Ramos (cell line): ENCODE results near the gene NEK6.
"Not testable (repeated sequence)": the region's sequence is repeated elsewhere in the genome, so short reads cannot be mapped to it uniquely, and the experiment has no call there.

Source experiments
- in situ Hi-C: fragments of 300-500 bp; cut with MboI; formaldehyde crosslinking; loops from one replicate; pipeline ENCODE4 v1.14.3; 2022; ENCODE audit warnings: low sequenced_read_pairs; ENCODE audit not compliant: unreplicated experiment

The NEK6 gene

DNA sequence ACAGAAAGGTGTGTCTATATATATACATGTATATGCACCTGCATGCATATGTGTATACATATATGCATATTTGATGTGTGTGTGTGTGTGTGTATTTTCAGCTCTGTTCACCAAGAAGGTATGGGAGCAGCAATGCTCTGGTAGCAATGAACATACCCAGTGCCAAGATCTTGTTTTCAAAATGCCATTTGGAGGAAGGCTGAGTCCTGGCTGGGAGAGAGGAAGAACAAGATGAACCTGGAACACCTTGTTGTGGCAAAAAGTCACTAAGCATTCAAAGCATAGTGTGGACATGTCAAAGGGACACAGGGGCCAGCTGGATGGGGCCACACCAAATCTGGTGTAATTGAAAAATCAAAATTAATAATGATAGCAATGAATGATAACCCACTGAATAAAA lies 31.8 kb upstream of the NEK6 start:
- in situ Hi-C loops: no loop called here

DNA sequence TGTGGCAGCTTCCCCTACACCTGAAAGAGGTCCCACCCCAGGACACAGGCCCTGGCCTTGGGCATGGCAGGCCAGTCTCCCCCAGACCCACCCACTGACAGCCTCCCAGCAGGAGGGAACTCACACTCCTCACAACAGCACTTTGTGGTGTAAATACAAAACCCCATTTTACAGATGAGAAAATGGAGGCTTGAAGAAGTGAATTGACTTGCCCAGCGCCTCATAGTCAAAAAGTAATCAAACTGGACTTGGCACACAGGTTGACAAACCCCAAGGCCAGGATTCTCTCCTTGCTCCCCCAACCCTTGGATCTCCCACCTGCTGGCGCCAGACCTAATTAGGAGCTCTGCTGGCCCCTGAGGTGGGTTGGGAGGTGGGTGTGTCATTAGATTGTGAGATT lies 29.2 kb upstream of the NEK6 start:
- in situ Hi-C loops: no loop called here

DNA sequence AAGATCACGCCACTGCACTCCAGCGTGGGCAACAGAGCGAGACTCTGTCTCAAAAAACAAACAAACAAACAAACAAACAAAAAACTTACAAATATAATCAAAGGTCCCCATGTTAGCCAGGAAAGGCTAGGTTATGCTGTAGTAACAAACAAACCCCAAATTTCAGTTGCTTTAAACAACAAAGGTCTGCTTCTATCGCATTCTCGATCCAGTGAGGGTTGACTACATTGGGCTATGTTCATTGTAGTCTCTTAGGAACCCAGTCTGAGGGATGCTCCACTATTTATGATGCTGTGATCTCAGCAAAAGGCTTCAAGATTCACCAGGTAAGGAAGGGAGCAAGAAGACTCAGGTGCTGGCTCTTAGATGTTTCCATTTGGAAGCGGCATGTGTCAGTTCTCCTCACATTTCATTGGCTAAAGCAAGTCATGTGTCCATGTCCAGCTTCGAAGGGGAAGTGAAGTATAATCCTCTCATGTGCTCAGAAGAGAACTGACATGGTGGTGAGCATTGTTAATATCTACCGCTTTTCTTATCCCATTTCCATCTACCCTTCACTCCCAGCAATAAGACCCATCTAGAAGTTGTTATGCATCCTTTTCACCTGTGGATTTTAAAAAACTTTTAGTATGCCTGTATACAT lies 26.5 kb upstream of the NEK6 start:
- in situ Hi-C loops: no loop called here

GRCh38 chr9:124238546-124239140 lies 19.1 kb upstream of the NEK6 start:
- in situ Hi-C loops: no loop called here

- in situ Hi-C loops: no loop called here
Observed at GRCh38 chr9:124239249-124240073, 18.3 kb upstream of the NEK6 start.

GRCh38 chr9:124242331-124243194 lies 15.2 kb upstream of the NEK6 start:
- in situ Hi-C loops: no loop called here

DNA sequence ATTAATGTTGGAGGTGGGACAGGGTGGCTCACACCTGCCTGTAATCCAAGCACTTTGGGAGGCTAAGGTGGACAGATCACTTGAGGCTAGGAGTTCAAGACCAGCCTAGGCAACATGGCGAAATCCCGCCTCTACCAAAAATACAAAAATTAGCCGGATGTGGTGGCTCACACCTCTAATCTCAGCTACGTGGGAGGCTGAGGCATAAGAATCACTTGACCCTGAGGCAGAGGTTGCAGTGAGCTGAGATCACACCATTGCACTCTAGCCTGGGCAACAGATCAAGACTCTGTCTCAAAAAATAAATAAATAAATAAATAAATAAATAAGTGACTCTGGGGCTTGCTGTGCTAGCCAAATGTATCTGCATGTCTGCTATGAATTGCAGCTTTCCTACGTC lies 10.4 kb upstream of the NEK6 start:
- in situ Hi-C loops: not testable (repeated sequence)

- in situ Hi-C loops: no loop called here
Observed at GRCh38 chr9:124248066-124248465, 9.7 kb upstream of the NEK6 start.

- in situ Hi-C loops: no loop called here
Observed at GRCh38 chr9:124248960-124249359, 8.8 kb upstream of the NEK6 start.

DNA sequence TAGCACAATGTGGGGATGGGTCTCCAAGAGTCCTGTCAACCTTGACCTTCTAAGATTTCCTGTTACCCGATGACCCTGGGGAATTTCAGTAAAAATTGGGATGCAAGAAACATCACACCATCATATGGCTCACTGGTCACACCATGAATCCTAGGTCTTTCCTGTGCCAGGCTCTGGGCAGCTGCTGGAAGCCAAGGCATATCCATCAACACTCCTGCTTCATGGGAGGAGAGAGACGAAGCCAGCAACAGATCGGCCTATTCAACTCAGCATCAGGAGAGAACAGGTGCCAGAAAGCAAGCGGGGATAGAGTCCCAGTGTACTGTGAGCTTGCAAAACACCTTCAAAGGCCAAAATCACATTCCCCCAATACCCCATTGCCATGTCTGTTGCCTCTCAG lies 6.5 kb upstream of the NEK6 start:
- in situ Hi-C loops: no loop called here

DNA sequence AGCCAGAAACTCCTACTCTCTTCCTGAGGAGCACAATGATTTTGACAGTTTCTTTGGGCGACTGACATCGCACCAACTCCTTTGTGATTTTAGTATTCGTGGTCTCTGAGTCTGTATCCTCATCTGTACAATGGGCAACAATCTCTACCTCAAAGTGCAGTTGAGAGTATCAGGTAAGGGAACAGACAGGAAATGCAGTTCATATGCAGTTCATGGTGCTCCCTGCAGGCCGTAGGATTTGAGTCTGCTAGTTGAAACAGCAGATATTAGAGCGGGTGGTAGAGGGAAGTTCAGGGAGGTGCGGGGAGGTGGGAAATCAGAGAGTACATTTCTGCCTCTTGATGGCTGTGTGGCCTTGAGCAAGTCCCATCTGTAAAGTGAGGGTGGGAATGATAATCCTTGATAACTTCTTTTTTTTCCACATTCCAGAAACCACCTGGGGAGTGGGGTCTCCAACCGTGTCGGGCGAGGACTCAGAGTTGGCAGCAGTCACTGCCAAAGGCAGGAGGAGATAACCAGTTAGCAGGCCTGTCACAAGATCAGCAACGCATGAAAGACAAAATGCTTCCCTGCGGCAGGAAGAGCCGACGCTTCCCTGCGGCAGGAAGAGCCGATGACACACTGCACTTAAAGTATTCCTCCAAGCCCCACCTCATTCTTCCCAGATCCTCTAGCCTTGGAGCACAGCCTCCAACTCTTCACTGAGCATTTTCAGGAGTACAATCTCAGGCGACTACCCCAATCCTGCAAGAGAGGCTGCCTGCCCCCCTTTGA lies 6.0 kb upstream of the NEK6 start:
- in situ Hi-C loops: no loop called here

DNA sequence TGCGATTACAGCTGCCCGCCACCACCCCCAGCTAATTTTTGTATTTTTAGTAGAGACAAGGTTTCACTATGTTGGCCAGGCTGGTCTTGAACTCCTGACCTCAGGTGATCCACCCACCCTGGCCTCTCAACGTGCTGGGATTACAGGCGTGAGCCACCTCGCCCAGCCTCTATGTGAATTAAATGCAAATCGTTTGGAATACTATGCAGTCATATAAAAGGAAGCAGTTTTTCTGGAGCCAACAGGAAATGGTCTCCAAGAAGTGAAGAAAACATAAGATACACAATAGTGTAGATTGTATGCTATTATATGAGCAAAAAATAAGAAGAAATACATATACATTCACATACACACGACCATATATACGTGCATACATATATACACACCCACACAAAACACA lies 4.9 kb upstream of the NEK6 start:
- in situ Hi-C loops: not testable (repeated sequence)

DNA sequence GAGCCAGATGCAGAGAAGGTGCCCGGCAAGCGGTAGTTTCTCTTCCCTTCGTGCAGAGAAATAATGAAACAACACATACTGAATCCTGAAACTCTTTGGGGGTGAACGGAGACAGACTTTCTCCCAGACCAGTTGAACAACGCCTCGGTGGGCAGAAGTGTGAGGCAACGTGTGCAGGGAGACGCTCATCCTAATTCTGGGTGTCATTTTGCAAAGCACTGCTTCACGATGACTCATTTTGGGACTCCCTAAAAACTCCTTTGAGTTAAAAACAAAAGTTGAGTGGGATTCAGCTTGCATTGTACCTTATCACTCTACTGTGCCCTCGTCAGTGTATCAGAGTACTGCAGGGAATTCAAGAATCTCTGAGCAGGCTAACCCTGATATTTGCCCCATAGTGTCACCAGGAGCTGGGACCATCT lies 3.5 kb upstream of the NEK6 start:
- in situ Hi-C loops: no loop called here

- in situ Hi-C loops: no loop called here
Observed at GRCh38 chr9:124255222-124255621, 2.5 kb upstream of the NEK6 start.

- in situ Hi-C loops: no loop called here
Observed at GRCh38 chr9:124256517-124257069, 1.2 kb upstream of the NEK6 start.

- in situ Hi-C loops: no loop called here
Observed at GRCh38 chr9:124257070-124257843, 492 bp upstream of the NEK6 start.

GRCh38 chr9:124258607-124259157 lies 933 bp downstream of the NEK6 start:
- in situ Hi-C loops: no loop called here

- in situ Hi-C loops: no loop called here
Observed at GRCh38 chr9:124259158-124259808, 1.5 kb downstream of the NEK6 start.
